Stomach (tissue), 9 donors: ENCODE results near the gene BST2. TPM values are rescaled to one million over a fixed set of nuclear protein-coding genes. Genes with fewer than 3 reads are reported as not detected.

Source experiments
- DNase-seq, 2 donors: peaks; one replicate each; pipeline versions ENCODE4 v3.0.0 to v3.0.0-alpha.2; 2013 to 2019
- H3K27ac ChIP-seq, 5 donors: fragments of 200-600 bp in 4 of 5; sonication (generic) in 4 of 5; one replicate each; pipeline ENCODE4 v1.5.1; 2013 to 2019; ENCODE audit warnings: mild to moderate bottlenecking in 1 of 5, moderate library complexity in 1 of 5
- H3K27me3 ChIP-seq, 3 donors: fragments of 200-600 bp; sonication (generic); one replicate each; pipeline ENCODE4 v1.5.1; 2017 to 2019; ENCODE audit warnings: mixed run types in 1 of 3
- H3K36me3 ChIP-seq, 4 donors: fragments of 200-600 bp; sonication (generic); 1 replicate in 3 of 4; 2 replicates in 1 of 4; pipeline ENCODE4 v1.5.1; 2016 to 2019
- H3K4me1 ChIP-seq, 4 donors: fragments of 200-600 bp; sonication (generic); one replicate each; pipeline ENCODE4 v1.5.1; 2016 to 2019
- H3K4me3 ChIP-seq, 4 donors: fragments of 200-600 bp; sonication (generic) in 3 of 4; one replicate each; pipeline ENCODE4 v1.5.1; 2016 to 2019; ENCODE audit warnings: mild to moderate bottlenecking in 1 of 4
- H3K9me3 ChIP-seq, 4 donors: fragments of 200-600 bp; sonication (generic); one replicate each; pipeline ENCODE4 v1.5.1; 2016 to 2019
- CTCF ChIP-seq, 7 experiments: fragments of 450-650 bp in 4 of 7; fragments of 200-600 bp in 3 of 7; sonication (generic) in 3 of 7; IDR thresholded peaks; one replicate each; pipeline ENCODE4 v1.5.1; 2016 to 2019; ENCODE audit warnings: antibody characterized with exemption in 7 of 7, control low read depth in 2 of 7, mild to moderate bottlenecking in 1 of 7
- EP300 ChIP-seq: sonication (generic); formaldehyde crosslinking; IDR thresholded peaks from one replicate; pipeline ENCODE4 v1.6.1; 2017; ENCODE audit warnings: antibody characterized with exemption
- POLR2A ChIP-seq, 4 donors: fragments of 450-650 bp; IDR thresholded peaks; one replicate each; pipeline ENCODE4 v1.6.1; 2016; ENCODE audit warnings: antibody characterized with exemption in 4 of 4, control low read depth in 2 of 4, mild to moderate bottlenecking in 1 of 4, moderate library complexity in 1 of 4
- POLR2AphosphoS5 ChIP-seq, 3 donors: sonication (generic); formaldehyde crosslinking; IDR thresholded peaks; one replicate each; pipeline ENCODE4 v1.6.1; 2016; ENCODE audit warnings: antibody characterized with exemption in 3 of 3
- WGBS, 5 donors: extraction: QIAGEN DNeasy Blood & Tissue Kit in 3 of 5; methylation state at CpG; one replicate each; pipeline versions ENCODE4 v1.1.5 to v1.1.7; 2013 to 2018; 5-methylcytosine and 5-hydroxymethylcytosine counted together
- intact Hi-C: fragments of 100-400 bp; cut with DNase I; formaldehyde crosslinking; loops from one replicate; pipeline ENCODE4 v1.15.1; 2023; ENCODE audit warnings: low total_unique reads
- polyA plus RNA-seq, 3 donors: library from polyadenylated mRNA; stranded (reverse); fragments of 200-250 nt; gene quantifications; one replicate each; pipeline ENCODE4 v1.2.3, GENCODE V29; 2013
- total RNA-seq, 5 donors: library from RNA; depleted of rRNA; stranded (reverse); fragments of >200 nt; gene quantifications; one replicate each; pipeline versions ENCODE4 v1.1.0 to v1.2.3, GENCODE V29; 2014 to 2016
- donor health status: healthy with polysubstance abuse.
- donor health status: Bipolar disorder and iron deficiency.
- donor health status: healthy.

BST2 gene
- total and polyA plus RNA-seq, 8 donors: 6.4 to 182 (median 48.8) TPM

GRCh38 chr19:17421942-17422341 is 16.5 kb upstream of the BST2 start:
- Histone ChIP-seq H3K27ac (no peak overlapping the region), H3K4me1 (peaks cover 8 to 29% (median 19%) of the 10 kb centered on the region in 4 donors), H3K36me3 (peaks cover 0 to 24% (median 21%) of the 10 kb centered on the region in 4 donors), H3K27me3 (peaks cover 0 to 6% (median 0%) of the 10 kb centered on the region in 3 donors), H3K4me3 (no peak overlapping the region), H3K9me3 (no peaks in the 10 kb centered on the region)
- no peak for DNase-seq
- TF ChIP-seq POLR2A (IDR thresholded peaks at IDR 0.05): no peak
- TF ChIP-seq POLR2AphosphoS5 (IDR thresholded peaks at IDR 0.05): no peak
- TF ChIP-seq CTCF (IDR thresholded peaks at IDR 0.05): no peak
- no peak for TF ChIP-seq EP300
- intact Hi-C loops: no loop called here
- 95 to 98% (median 98%) methylated on average over 4 of the region's 4 CpGs for WGBS, 5 donors

- WGBS, 5 donors: 4 to 6% (median 5%) methylated on average over 15 to 25 of the region's 25 CpGs
- TF ChIP-seq CTCF (IDR thresholded peaks at IDR 0.05) (peak in 1 of 7 experiments; percentile 15), POLR2AphosphoS5 (IDR thresholded peaks at IDR 0.05) (no peak)
Observed at GRCh38 chr19:17420475-17420924, 15.1 kb upstream of the BST2 start.

GRCh38 chr19:17419621-17420474 is 14.4 kb upstream of the BST2 start, which contains the start of gene MVB12A:
MVB12A (plus strand) TSS chr19:17420047; CDS start chr19:17420136, 89 bp downstream.
- peak within 1 kb of the TSS; percentile 69 to 92 (median 82) for H3K4me3 ChIP-seq

More at GRCh38 chr19:17420475-17420924, 15.1 kb upstream of the BST2 start:
- Histone ChIP-seq H3K27me3 (peaks cover 0 to 6% (median 0%) of the 10 kb centered on the region in 3 donors), H3K27ac (peak overlapping the region in 4 of 5 donors; percentile 73 to 86 (median 83)), H3K4me3 (peak overlapping the region; percentile 69 to 92 (median 82)), H3K36me3 (peaks cover 0 to 27% (median 21%) of the 10 kb centered on the region in 4 donors), H3K4me1 (peaks cover 8 to 31% (median 22%) of the 10 kb centered on the region in 4 donors), H3K9me3 (no peaks in the 10 kb centered on the region)
- intact Hi-C loops: no loop called here
- peak; percentile 35 to 69 for DNase-seq

More at GRCh38 chr19:17419621-17420474, 14.4 kb upstream of the BST2 start, which contains the start of gene MVB12A:
- no peaks in the 10 kb centered on the region for H3K9me3 ChIP-seq
- TF ChIP-seq POLR2AphosphoS5 (IDR thresholded peaks at IDR 0.05): peak; percentile 52 to 92 (median 87)
- TF ChIP-seq CTCF (IDR thresholded peaks at IDR 0.05): no peak
- H3K4me1 ChIP-seq: peaks cover 8 to 35% (median 20%) of the 10 kb centered on the region in 4 donors
- peaks cover 0 to 7% (median 0%) of the 10 kb centered on the region in 3 donors for H3K27me3 ChIP-seq
- WGBS, 5 donors: 0 to 4% (median 1%) methylated on average over 17 to 85 of the region's 85 CpGs
- peak within 1 kb of the TSS; percentile 73 to 86 (median 81) for H3K27ac ChIP-seq
- DNase-seq: peak; percentile 97 to 100
- intact Hi-C loops: no loop called here
- H3K36me3 ChIP-seq: peaks cover 0 to 31% (median 24%) of the 10 kb centered on the region in 4 donors
